ENCODE results near the gene CX3CL1. TPM values are rescaled to one million over a fixed set of nuclear protein-coding genes. Genes with fewer than 3 reads are reported as not detected.

CX3CL1 gene
- total and polyA plus RNA-seq, 10 of the 15 experiments (the other 5 are each of a cell fraction or from before 2014, with no cell fraction given) = 0.03 to 1.2 (median 0.46) TPM

- TF ChIP-seq EGR1 (IDR thresholded peaks at IDR 0.05; ENCODE audit: borderline replicate concordance in 1 of 2, low read depth in 2 of 2, low read length in 2 of 2) (no peak), HDGF (IDR thresholded peaks at IDR 0.05) (peak; percentile 94)
These were observed 4.1 kb downstream of the CX3CL1 start (continued) for GRCh38 chr16:57376313-57376818.

- H3K9ac ChIP-seq (ENCODE audit: control insufficient read depth, insufficient read depth, low read length) = peak overlapping the region; percentile 40; the same call in 1 of the 2 replicates
- TF ChIP-seq PAX5 (IDR thresholded peaks at IDR 0.05; ENCODE audit: borderline replicate concordance, low read depth, low read length) (peak; percentile 93), NFYA (IDR thresholded peaks at IDR 0.05; ENCODE audit: borderline replicate concordance, low read depth, low read length) (no peak), SPI1 (IDR thresholded peaks at IDR 0.05; ENCODE audit: borderline replicate concordance, insufficient read depth, low read depth, low read length) (peak; percentile 53; the same call in 1 of the 2 replicates), YBX1 (IDR thresholded peaks at IDR 0.05) (no peak), JUND (IDR thresholded peaks at IDR 0.05; ENCODE audit: low read depth, low read length) (0 out of 2 replicates have a peak, but pooled peaks have one; percentile 6), KLF5 (IDR thresholded peaks at IDR 0.05; ENCODE audit: partially characterized antibody) (no peak), JUNB (IDR thresholded peaks at IDR 0.05) (peak; percentile 87), DPF2 (IDR thresholded peaks at IDR 0.05) (peak; percentile 89), TCF3 (IDR thresholded peaks at IDR 0.05; ENCODE audit: borderline replicate concordance, insufficient read depth, low read depth, low read length) (0 out of 2 replicates have a peak, but pooled peaks have one; percentile 42), SRF (IDR thresholded peaks at IDR 0.05; ENCODE audit: low read depth in 2 of 2, low read length in 2 of 2) (peak in 1 of 2 experiments; percentile 67; a peak in 1 of 4 replicates)
- TF ChIP-seq, protein P1, sequence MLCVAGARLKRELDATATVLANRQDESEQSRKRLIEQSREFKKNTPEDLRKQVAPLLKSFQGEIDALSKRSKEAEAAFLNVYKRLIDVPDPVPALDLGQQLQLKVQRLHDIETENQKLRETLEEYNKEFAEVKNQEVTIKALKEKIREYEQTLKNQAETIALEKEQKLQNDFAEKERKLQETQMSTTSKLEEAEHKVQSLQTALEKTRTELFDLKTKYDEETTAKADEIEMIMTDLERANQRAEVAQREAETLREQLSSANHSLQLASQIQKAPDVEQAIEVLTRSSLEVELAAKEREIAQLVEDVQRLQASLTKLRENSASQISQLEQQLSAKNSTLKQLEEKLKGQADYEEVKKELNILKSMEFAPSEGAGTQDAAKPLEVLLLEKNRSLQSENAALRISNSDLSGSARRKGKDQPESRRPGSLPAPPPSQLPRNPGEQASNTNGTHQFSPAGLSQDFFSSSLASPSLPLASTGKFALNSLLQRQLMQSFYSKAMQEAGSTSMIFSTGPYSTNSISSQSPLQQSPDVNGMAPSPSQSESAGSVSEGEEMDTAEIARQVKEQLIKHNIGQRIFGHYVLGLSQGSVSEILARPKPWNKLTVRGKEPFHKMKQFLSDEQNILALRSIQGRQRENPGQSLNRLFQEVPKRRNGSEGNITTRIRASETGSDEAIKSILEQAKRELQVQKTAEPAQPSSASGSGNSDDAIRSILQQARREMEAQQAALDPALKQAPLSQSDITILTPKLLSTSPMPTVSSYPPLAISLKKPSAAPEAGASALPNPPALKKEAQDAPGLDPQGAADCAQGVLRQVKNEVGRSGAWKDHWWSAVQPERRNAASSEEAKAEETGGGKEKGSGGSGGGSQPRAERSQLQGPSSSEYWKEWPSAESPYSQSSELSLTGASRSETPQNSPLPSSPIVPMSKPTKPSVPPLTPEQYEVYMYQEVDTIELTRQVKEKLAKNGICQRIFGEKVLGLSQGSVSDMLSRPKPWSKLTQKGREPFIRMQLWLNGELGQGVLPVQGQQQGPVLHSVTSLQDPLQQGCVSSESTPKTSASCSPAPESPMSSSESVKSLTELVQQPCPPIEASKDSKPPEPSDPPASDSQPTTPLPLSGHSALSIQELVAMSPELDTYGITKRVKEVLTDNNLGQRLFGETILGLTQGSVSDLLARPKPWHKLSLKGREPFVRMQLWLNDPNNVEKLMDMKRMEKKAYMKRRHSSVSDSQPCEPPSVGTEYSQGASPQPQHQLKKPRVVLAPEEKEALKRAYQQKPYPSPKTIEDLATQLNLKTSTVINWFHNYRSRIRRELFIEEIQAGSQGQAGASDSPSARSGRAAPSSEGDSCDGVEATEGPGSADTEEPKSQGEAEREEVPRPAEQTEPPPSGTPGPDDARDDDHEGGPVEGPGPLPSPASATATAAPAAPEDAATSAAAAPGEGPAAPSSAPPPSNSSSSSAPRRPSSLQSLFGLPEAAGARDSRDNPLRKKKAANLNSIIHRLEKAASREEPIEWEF (IDR thresholded peaks at IDR 0.05; ENCODE audit: insufficient replicate concordance, low read depth, low read length) = peak; percentile 60
These were observed 5.0 kb downstream of the CX3CL1 start for GRCh38 chr16:57377080-57377841.

More at GRCh38 chr16:57377080-57377841, 5.0 kb downstream of the CX3CL1 start:
- Histone ChIP-seq H2AFZ (ENCODE audit: control insufficient read depth, low read depth, low read length) (peak overlapping the region; percentile 68), H3K4me1 (ENCODE audit: control insufficient read depth, insufficient read depth, low read length) (peaks cover 48% of the 10 kb centered on the region), H3K27me3 (replicated peaks in 1 of 2; ENCODE audit: control insufficient read depth in 2 of 2, insufficient read depth in 2 of 2, low read length in 1 of 2) (no peaks in the 10 kb centered on the region), H3K36me3 (ENCODE audit: control insufficient read depth in 2 of 2, insufficient read depth in 2 of 2, low read length in 1 of 2) (no peaks in the 10 kb centered on the region), H3K9me3 (replicated peaks; ENCODE audit: control insufficient read depth, insufficient read depth, low read length) (no peaks in the 10 kb centered on the region), H3K4me2 (ENCODE audit: control insufficient read depth, insufficient read depth) (peak overlapping the region; percentile 83; the same call in 1 of the 2 replicates), H4K20me1 (ENCODE audit: control insufficient read depth, insufficient read depth) (no peaks in the 10 kb centered on the region), H3K79me2 (ENCODE audit: control insufficient read depth, insufficient read depth, low read length) (no peaks in the 10 kb centered on the region), H3K27ac (ENCODE audit: control insufficient read depth, insufficient read depth) (peak overlapping the region; percentile 73), H3K4me3 (no peak overlapping the region)
- POLR2A ChIA-PET = interaction anchor here (0.9 to 4.7 kb wide), 13 partner anchors 10 to 74 kb away, joined by 3 to 30 read pairs (median 4); no protein-coding TSS in a partner anchor
- FAIRE-seq = peak; percentile 93
- SMC1A ChIA-PET (ENCODE audit: uncharacterized antibody, unreplicated experiment) = interaction anchor here (0.6 to 7.0 kb wide), 22 partner anchors 10 to 167 kb away, joined by 3 to 55 read pairs (median 4); partner anchors contain the start of genes CCL17 and CCL22
- peak; percentile 80 for ATAC-seq
- BruUV-seq (replicated peaks) = no TSS peak
- in situ Hi-C loops (cut with MboI) = no loop called here
- CTCF ChIA-PET = interaction anchor here (0.7 to 4.1 kb wide), 14 partner anchors 8 to 75 kb away, joined by 3 to 26 read pairs (median 4); partner anchors contain the start of gene CCL22
- intact Hi-C loops (cut with micrococcal nuclease; ENCODE audit: unreplicated experiment) = loop anchor here (1.0 to 2.0 kb wide), 5 partner anchors 11 to 77 kb away; partner anchors contain the start of gene CCL22
- WGBS (ENCODE audit: insufficient coverage, insufficient replicate concordance, low lambda C conversion rate, missing lambda C conversion rate) = 0% methylated on average over 5 of the region's 5 CpGs
- peak; percentile 77 for DNase-seq (ENCODE audit: low read depth, low spot score)
- RAD21 ChIA-PET (ENCODE audit: unreplicated experiment) = interaction anchor here (0.9 to 5.3 kb wide), 16 partner anchors 10 to 224 kb away, joined by 3 to 41 read pairs (median 7); no protein-coding TSS in a partner anchor
